Rectal smooth muscle tissue (tissue), 1 donor: ENCODE results near the gene KERA.
"Not testable (repeated sequence)": the region's sequence is repeated elsewhere in the genome, so short reads cannot be mapped to it uniquely, and the experiment has no call there.

Experiments used
- H3K27ac ChIP-seq: one replicate; pipeline ENCODE4 v1.7.0; 2013; ENCODE audit warnings: low read depth, low read length, inconsistent platforms
- H3K27me3 ChIP-seq: one replicate; pipeline ENCODE4 v1.7.0; 2013; ENCODE audit warnings: low read length; ENCODE audit not compliant: control insufficient read depth, insufficient read depth
- H3K36me3 ChIP-seq: one replicate; pipeline ENCODE4 v1.7.0; 2013; ENCODE audit warnings: low read length; ENCODE audit not compliant: control insufficient read depth, insufficient read depth
- H3K4me1 ChIP-seq: one replicate; pipeline ENCODE4 v1.7.0; 2013; ENCODE audit warnings: low read length; ENCODE audit not compliant: control insufficient read depth, insufficient read depth
- H3K4me3 ChIP-seq: one replicate; pipeline ENCODE4 v1.7.0; 2013; ENCODE audit warnings: low read length
- H3K9ac ChIP-seq: one replicate; pipeline ENCODE4 v1.7.0; 2013; ENCODE audit warnings: low read length

The KERA gene

GRCh38 chr12:91094032-91094662 lies 36.3 kb upstream of the KERA start:
- no peaks in the 10 kb centered on the region for H3K36me3 ChIP-seq
- no peaks in the 10 kb centered on the region for H3K4me1 ChIP-seq

GRCh38 chr12:91093341-91093740 lies 35.5 kb upstream of the KERA start:
- no peak overlapping the region for H3K4me3 ChIP-seq

More at GRCh38 chr12:91094032-91094662, 36.3 kb upstream of the KERA start:
- Histone ChIP-seq H3K27ac (no peak overlapping the region), H3K4me3 (no peak overlapping the region), H3K27me3 (no peaks in the 10 kb centered on the region), H3K9ac (no peak overlapping the region)

DNA sequence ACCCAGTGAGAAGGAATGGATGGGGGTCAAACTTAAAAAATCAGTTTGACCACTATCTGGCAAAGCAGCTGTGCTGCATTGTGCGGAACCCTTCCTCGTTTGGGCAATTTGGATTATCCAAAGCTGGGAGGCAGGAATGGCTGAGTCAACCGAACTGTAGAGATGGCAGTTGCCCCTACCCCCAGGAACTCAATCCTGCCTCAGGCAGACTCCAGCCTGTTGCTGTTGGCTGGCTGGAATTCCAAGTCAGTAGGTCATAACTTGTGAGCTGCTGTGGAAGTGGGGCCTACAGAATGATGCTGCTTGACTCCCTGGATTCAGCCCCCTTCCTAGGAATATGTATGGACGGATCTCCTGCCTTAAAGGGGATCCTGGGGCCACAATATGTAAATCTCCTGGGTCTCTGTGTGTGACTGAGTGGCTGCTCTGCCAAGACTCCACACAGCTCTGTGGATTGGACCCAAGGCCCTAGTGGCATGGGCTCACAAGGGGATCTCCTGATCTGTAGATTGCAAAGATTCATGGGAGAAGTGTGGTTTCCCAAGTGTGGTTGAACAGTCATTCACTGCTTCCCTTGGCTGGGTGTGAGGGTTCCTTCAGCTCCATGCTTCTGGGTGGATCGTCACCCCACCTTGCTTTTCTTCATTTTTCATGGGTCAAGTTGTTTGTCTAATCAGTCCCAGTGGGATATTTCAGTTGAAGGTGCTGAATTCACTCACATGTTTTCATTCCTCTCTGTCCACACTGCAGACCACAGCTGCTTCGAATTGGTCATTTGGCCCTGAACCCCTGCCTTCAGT lies 34.3 kb upstream of the KERA start:
- Histone ChIP-seq H3K27ac (no peak overlapping the region), H3K9ac (no peak overlapping the region), H3K27me3 (no peaks in the 10 kb centered on the region), H3K4me1 (no peaks in the 10 kb centered on the region), H3K36me3 (no peaks in the 10 kb centered on the region), H3K4me3 (no peak overlapping the region)

More at GRCh38 chr12:91093341-91093740, 35.5 kb upstream of the KERA start:
- H3K27ac ChIP-seq, result no peak overlapping the region
- no peak overlapping the region for H3K9ac ChIP-seq
- no peaks in the 10 kb centered on the region for H3K4me1 ChIP-seq
- H3K36me3 ChIP-seq, result no peaks in the 10 kb centered on the region
- H3K27me3 ChIP-seq, result no peaks in the 10 kb centered on the region

DNA sequence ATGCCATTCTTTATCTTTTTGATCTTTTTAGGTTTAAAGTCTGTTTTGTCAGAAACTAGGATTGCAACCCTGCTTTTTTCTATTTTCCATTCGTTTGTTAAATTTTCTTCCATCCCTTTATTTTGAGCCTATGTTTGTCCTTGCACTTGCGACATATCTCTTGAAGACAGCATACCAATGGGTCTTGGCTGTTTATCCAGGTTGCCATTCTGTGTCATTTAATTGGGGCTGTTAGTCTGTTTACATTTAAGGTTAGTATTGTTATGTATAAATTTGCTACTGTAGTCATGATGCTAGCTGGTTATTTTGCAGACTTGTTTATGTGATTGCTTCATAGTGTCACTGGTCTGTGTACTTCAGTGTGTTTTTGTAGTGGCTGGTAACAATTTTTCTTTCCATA lies 32.1 kb upstream of the KERA start:
- H3K36me3 ChIP-seq, H3K4me3 ChIP-seq, H3K4me1 ChIP-seq, H3K27me3 ChIP-seq, H3K9ac ChIP-seq, H3K27ac ChIP-seq: not testable (repeated sequence)

DNA sequence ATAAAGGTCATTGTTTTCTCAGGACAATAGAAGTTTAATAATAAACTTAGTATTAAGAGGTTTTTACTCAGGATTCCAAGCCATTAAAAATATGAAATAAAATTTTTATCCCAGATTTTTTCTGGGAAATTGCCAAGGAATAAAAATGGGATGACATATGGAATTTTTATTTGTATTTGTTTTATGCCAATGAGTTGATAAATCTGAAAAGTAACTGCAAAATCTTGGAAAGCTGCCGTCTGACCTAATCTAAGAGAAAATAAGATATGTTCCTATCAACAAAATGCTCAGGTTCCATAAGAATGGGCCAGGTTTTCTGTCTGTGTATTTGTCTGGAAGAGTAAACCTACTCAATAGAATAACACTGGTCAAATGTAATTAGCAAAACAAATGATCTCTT lies 22.2 kb upstream of the KERA start:
- Histone ChIP-seq H3K4me3 (no peak overlapping the region), H3K4me1 (no peaks in the 10 kb centered on the region), H3K36me3 (no peaks in the 10 kb centered on the region), H3K27me3 (no peaks in the 10 kb centered on the region), H3K27ac (no peak overlapping the region), H3K9ac (no peak overlapping the region)

DNA sequence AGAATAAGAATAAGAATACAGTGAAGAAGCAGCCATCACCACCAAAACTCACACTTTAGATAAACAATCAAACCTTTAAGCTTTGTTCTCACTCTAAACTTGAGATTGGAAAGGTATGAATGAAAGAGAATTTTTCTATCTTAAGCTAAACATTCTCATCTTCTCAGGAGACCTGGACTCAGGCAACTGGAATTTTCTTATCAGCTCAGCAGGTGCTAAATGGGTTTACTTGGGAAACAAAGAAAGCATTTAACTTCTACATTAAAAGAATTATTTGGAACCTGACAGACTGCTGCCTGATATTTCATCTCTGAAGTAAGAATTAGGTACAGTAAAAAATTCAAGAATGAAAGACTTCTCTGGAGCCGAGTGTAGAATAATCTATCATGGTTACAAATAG lies 20.7 kb upstream of the KERA start:
- H3K4me1 ChIP-seq, result no peaks in the 10 kb centered on the region
- no peak overlapping the region for H3K27ac ChIP-seq
- H3K9ac ChIP-seq, result no peak overlapping the region
- no peaks in the 10 kb centered on the region for H3K27me3 ChIP-seq
- no peak overlapping the region for H3K4me3 ChIP-seq
- no peaks in the 10 kb centered on the region for H3K36me3 ChIP-seq

- no peak overlapping the region for H3K9ac ChIP-seq
- H3K36me3 ChIP-seq, result no peaks in the 10 kb centered on the region
- H3K4me1 ChIP-seq, result no peaks in the 10 kb centered on the region
- H3K27ac ChIP-seq, result no peak overlapping the region
- no peak overlapping the region for H3K4me3 ChIP-seq
- H3K27me3 ChIP-seq, result no peaks in the 10 kb centered on the region
Measured at GRCh38 chr12:91077228-91077954, 19.6 kb upstream of the KERA start.

DNA sequence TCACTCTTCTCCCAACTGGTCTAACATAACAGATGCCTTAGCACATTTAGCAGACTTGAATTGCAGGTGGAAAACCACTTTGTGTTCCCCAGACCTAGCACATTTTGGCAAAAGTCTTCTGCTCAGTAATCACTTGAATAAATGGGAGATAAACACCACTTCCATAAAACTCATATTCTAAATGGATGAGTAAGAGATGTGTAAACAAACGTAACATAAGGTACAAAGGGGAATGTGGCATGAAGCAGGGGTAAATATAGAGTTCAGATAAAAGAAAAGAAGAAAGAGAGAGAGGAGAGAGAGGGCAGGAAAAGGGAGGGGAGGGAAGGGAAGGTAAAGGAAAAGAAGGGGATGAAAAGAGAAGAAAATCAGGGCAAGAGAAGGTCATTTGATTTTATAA lies 17.0 kb upstream of the KERA start:
- H3K36me3 ChIP-seq, result no peaks in the 10 kb centered on the region
- H3K27me3 ChIP-seq, result no peaks in the 10 kb centered on the region
- no peaks in the 10 kb centered on the region for H3K4me1 ChIP-seq
- no peak overlapping the region for H3K4me3 ChIP-seq
- no peak overlapping the region for H3K27ac ChIP-seq
- H3K9ac ChIP-seq, result no peak overlapping the region

DNA sequence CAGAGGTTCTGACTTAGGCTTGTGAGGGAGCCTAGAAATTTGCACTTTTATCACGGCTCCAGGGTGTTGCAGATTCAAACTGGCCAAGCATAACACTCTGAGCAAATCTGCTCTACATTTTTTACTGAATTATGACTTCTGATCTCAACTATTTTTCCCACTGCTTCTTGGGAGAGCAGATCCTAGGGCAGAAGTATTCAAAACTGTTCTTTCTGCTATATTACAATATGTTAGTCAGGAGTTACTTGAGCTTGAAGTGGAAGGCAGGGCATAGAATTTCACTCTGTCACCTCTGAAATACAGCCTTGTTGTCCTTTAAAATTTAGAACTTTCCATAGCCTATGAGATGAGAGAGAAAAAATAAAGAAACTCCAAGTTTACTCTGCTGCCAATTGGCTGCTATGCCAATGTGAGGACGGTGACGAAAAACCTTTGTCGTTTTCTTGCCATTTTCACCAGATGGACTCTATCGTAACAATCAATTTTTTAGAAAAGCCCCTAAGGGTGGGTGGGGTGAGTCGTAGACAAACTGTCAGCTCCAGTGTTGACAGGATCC lies 16.4 kb upstream of the KERA start:
- Histone ChIP-seq H3K27ac (no peak overlapping the region), H3K27me3 (no peaks in the 10 kb centered on the region), H3K4me1 (no peaks in the 10 kb centered on the region), H3K36me3 (no peaks in the 10 kb centered on the region), H3K4me3 (no peak overlapping the region), H3K9ac (no peak overlapping the region)

- H3K4me3 ChIP-seq, result no peak overlapping the region
- H3K4me1 ChIP-seq, result no peaks in the 10 kb centered on the region
- no peaks in the 10 kb centered on the region for H3K27me3 ChIP-seq
- no peak overlapping the region for H3K27ac ChIP-seq
- H3K9ac ChIP-seq, result no peak overlapping the region
- no peaks in the 10 kb centered on the region for H3K36me3 ChIP-seq
Measured at GRCh38 chr12:91073426-91073825, 15.6 kb upstream of the KERA start.

DNA sequence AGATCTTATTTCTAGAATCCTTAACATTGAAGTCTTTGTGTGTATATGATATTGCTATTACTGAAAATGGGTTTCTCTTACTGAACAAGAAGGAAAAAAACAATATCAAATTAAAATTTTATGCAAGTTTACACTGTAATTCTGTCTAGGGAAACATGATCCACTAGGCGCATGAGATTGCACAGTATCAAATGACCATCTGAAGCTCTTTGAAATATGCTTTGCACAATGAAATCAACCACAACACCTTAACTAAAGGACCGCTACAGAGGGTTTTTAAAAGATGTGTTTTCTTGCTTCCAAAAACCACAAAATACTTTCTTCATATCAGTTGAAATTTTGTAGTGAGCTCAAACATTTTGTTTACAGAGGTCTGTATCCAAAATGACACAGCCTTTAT lies 15.1 kb upstream of the KERA start:
- Histone ChIP-seq H3K9ac (no peak overlapping the region), H3K27ac (no peak overlapping the region), H3K36me3 (no peaks in the 10 kb centered on the region), H3K27me3 (no peaks in the 10 kb centered on the region), H3K4me1 (no peaks in the 10 kb centered on the region), H3K4me3 (no peak overlapping the region)

GRCh38 chr12:91070936-91071335 lies 13.1 kb upstream of the KERA start:
- Histone ChIP-seq H3K9ac (no peak overlapping the region), H3K36me3 (no peaks in the 10 kb centered on the region), H3K27ac (no peak overlapping the region), H3K4me1 (no peaks in the 10 kb centered on the region), H3K4me3 (no peak overlapping the region), H3K27me3 (no peaks in the 10 kb centered on the region)
